Liver (tissue), 9 donors: ENCODE measurements around the gene CUBN. TPM values are rescaled to one million over a fixed set of nuclear protein-coding genes. Genes with fewer than 3 reads are reported as not detected.

Experiments used
- DNase-seq: peaks from one replicate; pipeline ENCODE4 v3.0.0-alpha.2; 2017; ENCODE audit warnings: low spot score
- H3K27ac ChIP-seq, 2 donors: one replicate each; pipeline ENCODE4 v1.7.0; 2013; ENCODE audit warnings: inconsistent platforms in 2 of 2, low read length in 2 of 2, control low read depth in 1 of 2, low read depth in 1 of 2, mild to moderate bottlenecking in 1 of 2
- H3K27me3 ChIP-seq, 4 donors: one replicate each; pipeline versions ENCODE4 v1.6.1 to v1.7.0; 2013; ENCODE audit warnings: low read length in 3 of 4, inconsistent platforms in 1 of 4, mild to moderate bottlenecking in 1 of 4, moderate library complexity in 1 of 4; ENCODE audit not compliant: control insufficient read depth in 4 of 4, insufficient read depth in 4 of 4
- H3K36me3 ChIP-seq, 4 donors: one replicate each; pipeline versions ENCODE4 v1.6.1 to v1.7.0; 2013; ENCODE audit warnings: low read length in 3 of 4, mild to moderate bottlenecking in 3 of 4, low read depth in 1 of 4, moderate library complexity in 1 of 4; ENCODE audit not compliant: control insufficient read depth in 4 of 4, insufficient read depth in 3 of 4
- H3K4me1 ChIP-seq, 4 donors: one replicate each; pipeline versions ENCODE4 v1.6.1 to v1.7.0; 2013; ENCODE audit warnings: low read length in 3 of 4, mild to moderate bottlenecking in 3 of 4, moderate library complexity in 1 of 4; ENCODE audit not compliant: control insufficient read depth in 4 of 4, insufficient read depth in 4 of 4
- H3K4me3 ChIP-seq, 3 donors: one replicate each; pipeline versions ENCODE4 v1.6.1 to v1.7.0; 2013; ENCODE audit warnings: low read length in 3 of 3, control low read depth in 1 of 3, low read depth in 1 of 3, mild to moderate bottlenecking in 1 of 3
- H3K9ac ChIP-seq, 2 donors: one replicate each; pipeline ENCODE4 v1.7.0; 2013; ENCODE audit warnings: low read length in 2 of 2, mild to moderate bottlenecking in 2 of 2, moderate library complexity in 2 of 2, control low read depth in 1 of 2, low read depth in 1 of 2
- H3K9me3 ChIP-seq, 4 donors: one replicate each; pipeline versions ENCODE4 v1.6.1 to v1.7.0; 2013; ENCODE audit warnings: low read length in 3 of 4; ENCODE audit not compliant: control insufficient read depth in 4 of 4
- ATF3 ChIP-seq: IDR thresholded peaks from 2 replicates; pipeline ENCODE4 v1.6.1; 2016; ENCODE audit warnings: antibody characterized with exemption
- CTCF ChIP-seq: fragments of 150-350 bp; IDR thresholded peaks from 2 replicates; pipeline ENCODE4 v1.5.1; 2017; ENCODE audit warnings: improper control_type of control experiment, low read depth, low read length; ENCODE audit not compliant: missing input control
- EGR1 ChIP-seq, 2 donors: IDR thresholded peaks; 2 replicates each; pipeline ENCODE4 v1.6.1; 2016 to 2018; ENCODE audit warnings: antibody characterized with exemption in 2 of 2, low read depth in 2 of 2
- FOXA1 ChIP-seq: IDR thresholded peaks from 2 replicates; pipeline ENCODE4 v1.6.1; 2016; ENCODE audit warnings: antibody characterized with exemption
- FOXA2 ChIP-seq: IDR thresholded peaks from 2 replicates; pipeline ENCODE4 v1.6.1; 2016; ENCODE audit warnings: antibody characterized with exemption
- GABPA ChIP-seq, 2 donors: IDR thresholded peaks in 1 of 2; conservative IDR thresholded peaks in 1 of 2; 2 replicates each; pipeline ENCODE4 v1.6.1; 2016; ENCODE audit warnings: antibody characterized with exemption in 2 of 2, mild to moderate bottlenecking in 1 of 2, moderate library complexity in 1 of 2
- HNF4A ChIP-seq, 2 donors: conservative IDR thresholded peaks; 2 replicates each; pipeline ENCODE4 v1.6.1; 2016; ENCODE audit warnings: antibody characterized with exemption in 2 of 2, mild to moderate bottlenecking in 2 of 2
- HNF4G ChIP-seq: IDR thresholded peaks from 2 replicates; pipeline ENCODE4 v1.6.1; 2016; ENCODE audit warnings: antibody characterized with exemption
- JUND ChIP-seq, 2 donors: IDR thresholded peaks; 2 replicates each; pipeline ENCODE4 v1.6.1; 2016; ENCODE audit warnings: antibody characterized with exemption in 2 of 2
- MAX ChIP-seq: IDR thresholded peaks from 2 replicates; pipeline ENCODE4 v1.6.1; 2016; ENCODE audit warnings: antibody characterized with exemption
- NR2F2 ChIP-seq: IDR thresholded peaks from 2 replicates; pipeline ENCODE4 v1.6.1; 2016; ENCODE audit warnings: antibody characterized with exemption
- RAD21 ChIP-seq, 2 donors: IDR thresholded peaks; 2 replicates each; pipeline ENCODE4 v1.6.1; 2016; ENCODE audit warnings: antibody characterized with exemption in 2 of 2, mild to moderate bottlenecking in 2 of 2
- RXRA ChIP-seq, 2 donors: IDR thresholded peaks; 2 replicates each; pipeline ENCODE4 v1.6.1; 2017 to 2018; ENCODE audit warnings: antibody characterized with exemption in 2 of 2, mild to moderate bottlenecking in 1 of 2
- SP1 ChIP-seq: IDR thresholded peaks from 2 replicates; pipeline ENCODE4 v1.6.1; 2018; ENCODE audit warnings: antibody characterized with exemption, mild to moderate bottlenecking
- TAF1 ChIP-seq: conservative IDR thresholded peaks from 2 replicates; pipeline ENCODE4 v1.6.1; 2016; ENCODE audit warnings: antibody characterized with exemption, mild to moderate bottlenecking
- YY1 ChIP-seq: IDR thresholded peaks from 2 replicates; pipeline ENCODE4 v1.6.1; 2016; ENCODE audit warnings: antibody characterized with exemption, mild to moderate bottlenecking
- WGBS: extraction: QIAGEN DNeasy Blood & Tissue Kit; methylation state at CpG from one replicate; pipeline ENCODE4 v1.1.7; 2013; 5-methylcytosine and 5-hydroxymethylcytosine counted together
- polyA plus RNA-seq, 2 donors: library from polyadenylated mRNA; stranded (reverse) in 1 of 2; unstranded in 1 of 2; fragments of 200-250 nt in 1 of 2; fragments of >200 nt in 1 of 2; fragmentation: Nextera tagmentation in 1 of 2; extraction: Ambion mirVana in 1 of 2; gene quantifications; one replicate each; pipeline versions ENCODE4 v1.2.1 to v1.2.3, GENCODE V29; 2013 to 2015
- total RNA-seq, 2 donors: library from RNA; depleted of rRNA; stranded (reverse); fragments of >200 nt; gene quantifications; one replicate each; pipeline ENCODE4 v1.2.3, GENCODE V29; 2014
- TF ChIP-seq, protein P1 (sequence below): IDR thresholded peaks from 2 replicates; pipeline ENCODE4 v1.6.1; 2016; ENCODE audit warnings: antibody characterized with exemption, mild to moderate bottlenecking
- TF ChIP-seq, protein P2 (sequence below): IDR thresholded peaks from 2 replicates; pipeline ENCODE4 v1.6.1; 2016; ENCODE audit warnings: antibody characterized with exemption
- donor health status: healthy.
- donor health status: healthy.
- donor health status: healthy.
- donor health status: healthy.
- donor health status: healthy.

Gene CUBN
- total and polyA plus RNA-seq, 4 donors, result 0.01 to 0.67 (median 0.30) TPM

GRCh38 chr10:17038627-17039026, 91.0 kb downstream of the CUBN start:
- H3K36me3 ChIP-seq, result no peaks in the 10 kb centered on the region
- no peak overlapping the region for H3K27ac ChIP-seq
- H3K9me3 ChIP-seq, result no peaks in the 10 kb centered on the region
- 81% methylated on average over 5 of the region's 5 CpGs for WGBS
- TF ChIP-seq FOXA1 (no peak), NR2F2 (no peak), RAD21 (IDR thresholded peaks at IDR 0.05) (peak; percentile 5 to 9), HNF4G (no peak), EGR1 (IDR thresholded peaks at IDR 0.05; ENCODE audit: low read depth in 2 of 2) (no peak)
- no peak overlapping the region for H3K4me3 ChIP-seq
- H3K9ac ChIP-seq, result no peak overlapping the region
- no peaks in the 10 kb centered on the region for H3K4me1 ChIP-seq
- DNase-seq, result no peak
- no peaks in the 10 kb centered on the region for H3K27me3 ChIP-seq

DNA sequence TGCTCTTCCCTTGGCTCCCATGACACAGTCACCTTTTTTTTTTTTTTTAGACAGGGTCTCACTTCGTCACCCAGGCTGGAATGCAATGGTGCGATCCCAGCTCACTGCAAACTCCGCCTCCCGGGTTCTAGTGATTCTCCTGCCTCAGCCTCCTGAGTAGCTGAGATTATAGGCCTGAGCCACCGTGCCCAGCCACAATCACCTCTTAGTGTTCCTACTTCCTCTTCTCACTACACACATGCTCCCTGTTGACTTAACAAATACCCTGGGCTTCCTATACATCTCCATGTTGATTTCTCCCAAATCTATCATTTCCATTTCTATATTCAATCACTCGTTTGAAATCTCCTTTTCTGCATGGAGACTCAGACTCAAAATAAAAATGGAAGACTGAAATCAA, 91.7 kb downstream of the CUBN start:
- TF ChIP-seq FOXA2 (no peak), HNF4G (no peak), EGR1 (IDR thresholded peaks at IDR 0.05; ENCODE audit: low read depth in 2 of 2) (no peak)
- TF ChIP-seq, protein P1, sequence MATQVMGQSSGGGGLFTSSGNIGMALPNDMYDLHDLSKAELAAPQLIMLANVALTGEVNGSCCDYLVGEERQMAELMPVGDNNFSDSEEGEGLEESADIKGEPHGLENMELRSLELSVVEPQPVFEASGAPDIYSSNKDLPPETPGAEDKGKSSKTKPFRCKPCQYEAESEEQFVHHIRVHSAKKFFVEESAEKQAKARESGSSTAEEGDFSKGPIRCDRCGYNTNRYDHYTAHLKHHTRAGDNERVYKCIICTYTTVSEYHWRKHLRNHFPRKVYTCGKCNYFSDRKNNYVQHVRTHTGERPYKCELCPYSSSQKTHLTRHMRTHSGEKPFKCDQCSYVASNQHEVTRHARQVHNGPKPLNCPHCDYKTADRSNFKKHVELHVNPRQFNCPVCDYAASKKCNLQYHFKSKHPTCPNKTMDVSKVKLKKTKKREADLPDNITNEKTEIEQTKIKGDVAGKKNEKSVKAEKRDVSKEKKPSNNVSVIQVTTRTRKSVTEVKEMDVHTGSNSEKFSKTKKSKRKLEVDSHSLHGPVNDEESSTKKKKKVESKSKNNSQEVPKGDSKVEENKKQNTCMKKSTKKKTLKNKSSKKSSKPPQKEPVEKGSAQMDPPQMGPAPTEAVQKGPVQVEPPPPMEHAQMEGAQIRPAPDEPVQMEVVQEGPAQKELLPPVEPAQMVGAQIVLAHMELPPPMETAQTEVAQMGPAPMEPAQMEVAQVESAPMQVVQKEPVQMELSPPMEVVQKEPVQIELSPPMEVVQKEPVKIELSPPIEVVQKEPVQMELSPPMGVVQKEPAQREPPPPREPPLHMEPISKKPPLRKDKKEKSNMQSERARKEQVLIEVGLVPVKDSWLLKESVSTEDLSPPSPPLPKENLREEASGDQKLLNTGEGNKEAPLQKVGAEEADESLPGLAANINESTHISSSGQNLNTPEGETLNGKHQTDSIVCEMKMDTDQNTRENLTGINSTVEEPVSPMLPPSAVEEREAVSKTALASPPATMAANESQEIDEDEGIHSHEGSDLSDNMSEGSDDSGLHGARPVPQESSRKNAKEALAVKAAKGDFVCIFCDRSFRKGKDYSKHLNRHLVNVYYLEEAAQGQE, result no peak
- no peak overlapping the region for H3K9ac ChIP-seq

GRCh38 chr10:17035446-17035845, 94.2 kb downstream of the CUBN start:
- no peak for TF ChIP-seq RAD21 (IDR thresholded peaks at IDR 0.05)
- TF ChIP-seq ATF3, result no peak
- no peak for TF ChIP-seq HNF4G
- TF ChIP-seq SP1, result no peak
- TF ChIP-seq, protein P2, sequence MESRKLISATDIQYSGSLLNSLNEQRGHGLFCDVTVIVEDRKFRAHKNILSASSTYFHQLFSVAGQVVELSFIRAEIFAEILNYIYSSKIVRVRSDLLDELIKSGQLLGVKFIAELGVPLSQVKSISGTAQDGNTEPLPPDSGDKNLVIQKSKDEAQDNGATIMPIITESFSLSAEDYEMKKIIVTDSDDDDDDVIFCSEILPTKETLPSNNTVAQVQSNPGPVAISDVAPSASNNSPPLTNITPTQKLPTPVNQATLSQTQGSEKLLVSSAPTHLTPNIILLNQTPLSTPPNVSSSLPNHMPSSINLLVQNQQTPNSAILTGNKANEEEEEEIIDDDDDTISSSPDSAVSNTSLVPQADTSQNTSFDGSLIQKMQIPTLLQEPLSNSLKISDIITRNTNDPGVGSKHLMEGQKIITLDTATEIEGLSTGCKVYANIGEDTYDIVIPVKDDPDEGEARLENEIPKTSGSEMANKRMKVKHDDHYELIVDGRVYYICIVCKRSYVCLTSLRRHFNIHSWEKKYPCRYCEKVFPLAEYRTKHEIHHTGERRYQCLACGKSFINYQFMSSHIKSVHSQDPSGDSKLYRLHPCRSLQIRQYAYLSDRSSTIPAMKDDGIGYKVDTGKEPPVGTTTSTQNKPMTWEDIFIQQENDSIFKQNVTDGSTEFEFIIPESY, result no peak
- no peak for TF ChIP-seq MAX
- no peak for TF ChIP-seq EGR1 (IDR thresholded peaks at IDR 0.05; ENCODE audit: low read depth in 2 of 2)
- no peak for TF ChIP-seq FOXA2
- TF ChIP-seq HNF4A (conservative IDR thresholded peaks at IDR 0.05), result no peak
- no peak for TF ChIP-seq JUND (IDR thresholded peaks at IDR 0.05)
- no peak for TF ChIP-seq NR2F2
- TF ChIP-seq FOXA1, result no peak
- TF ChIP-seq YY1, result no peak
- no peak for TF ChIP-seq CTCF
- no peak for TF ChIP-seq RXRA (IDR thresholded peaks at IDR 0.05)
- TF ChIP-seq TAF1, result no peak
- no peak for TF ChIP-seq GABPA (IDR thresholded peaks at IDR 0.05 in 1 of 2, conservative IDR thresholded peaks at IDR 0.05 in 1 of 2)
- WGBS, result 59% methylated on average over 1 of the region's 1 CpG
- Histone ChIP-seq H3K9ac (no peak overlapping the region), H3K27ac (no peak overlapping the region), H3K4me3 (no peak overlapping the region), H3K36me3 (no peaks in the 10 kb centered on the region), H3K9me3 (peaks cover 0 to 3% (median 0%) of the 10 kb centered on the region in 4 donors), H3K27me3 (no peaks in the 10 kb centered on the region), H3K4me1 (no peaks in the 10 kb centered on the region)
- DNase-seq, result no peak

More for the DNA sequence above, 91.7 kb downstream of the CUBN start:
- DNase-seq, result no peak
- Histone ChIP-seq H3K4me3 (no peak overlapping the region), H3K9me3 (no peaks in the 10 kb centered on the region), H3K4me1 (no peaks in the 10 kb centered on the region), H3K27me3 (no peaks in the 10 kb centered on the region), H3K27ac (no peak overlapping the region), H3K36me3 (no peaks in the 10 kb centered on the region)
- WGBS, result 93% methylated on average over 6 of the region's 6 CpGs
